Breast epithelium (tissue), 3 donors: ENCODE measurements around the gene ASAH2B.

Source experiments
- POLR2A ChIP-seq: fragments of 450-650 bp; IDR thresholded peaks from one replicate; pipeline ENCODE4 v1.6.1; 2016; ENCODE audit warnings: antibody characterized with exemption, mild to moderate bottlenecking, moderate library complexity
- TF ChIP-seq, protein P1 (sequence below), 3 donors: fragments of 450-650 bp; IDR thresholded peaks; one replicate each; pipeline ENCODE4 v1.5.1; 2016 to 2017; ENCODE audit warnings: antibody characterized with exemption in 3 of 3, mild to moderate bottlenecking in 3 of 3, moderate library complexity in 3 of 3

- TF ChIP-seq, protein P1, sequence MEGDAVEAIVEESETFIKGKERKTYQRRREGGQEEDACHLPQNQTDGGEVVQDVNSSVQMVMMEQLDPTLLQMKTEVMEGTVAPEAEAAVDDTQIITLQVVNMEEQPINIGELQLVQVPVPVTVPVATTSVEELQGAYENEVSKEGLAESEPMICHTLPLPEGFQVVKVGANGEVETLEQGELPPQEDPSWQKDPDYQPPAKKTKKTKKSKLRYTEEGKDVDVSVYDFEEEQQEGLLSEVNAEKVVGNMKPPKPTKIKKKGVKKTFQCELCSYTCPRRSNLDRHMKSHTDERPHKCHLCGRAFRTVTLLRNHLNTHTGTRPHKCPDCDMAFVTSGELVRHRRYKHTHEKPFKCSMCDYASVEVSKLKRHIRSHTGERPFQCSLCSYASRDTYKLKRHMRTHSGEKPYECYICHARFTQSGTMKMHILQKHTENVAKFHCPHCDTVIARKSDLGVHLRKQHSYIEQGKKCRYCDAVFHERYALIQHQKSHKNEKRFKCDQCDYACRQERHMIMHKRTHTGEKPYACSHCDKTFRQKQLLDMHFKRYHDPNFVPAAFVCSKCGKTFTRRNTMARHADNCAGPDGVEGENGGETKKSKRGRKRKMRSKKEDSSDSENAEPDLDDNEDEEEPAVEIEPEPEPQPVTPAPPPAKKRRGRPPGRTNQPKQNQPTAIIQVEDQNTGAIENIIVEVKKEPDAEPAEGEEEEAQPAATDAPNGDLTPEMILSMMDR (IDR thresholded peaks at IDR 0.05): no peak
- TF ChIP-seq POLR2A: no peak
Measured at GRCh38 chr10:50740293-50740648, 535 bp downstream of the ASAH2B start.
